Spinal cord (tissue), 10 donors: Measurements from ENCODE around the gene KATNIP. TPM values are rescaled to one million over a fixed set of nuclear protein-coding genes. Genes with fewer than 3 reads are reported as not detected.
"Not testable (repeated sequence)": the region's sequence is repeated elsewhere in the genome, so short reads cannot be mapped to it uniquely, and the experiment has no call there.

Experiments used
- DNase-seq, 6 donors: peaks; one replicate each; pipeline versions ENCODE4 v3.0.0 to v3.0.0-alpha.2; 2013 to 2015; ENCODE audit warnings: low spot score in 6 of 6, low read depth in 4 of 6
- H3K27ac ChIP-seq: one replicate; pipeline ENCODE4 v1.5.1; 2013; ENCODE audit warnings: low read depth, low read length, control low read depth
- H3K27me3 ChIP-seq: one replicate; pipeline ENCODE4 v1.6.1; 2013; ENCODE audit warnings: low read length; ENCODE audit not compliant: control insufficient read depth, insufficient read depth
- H3K36me3 ChIP-seq: one replicate; pipeline ENCODE4 v1.6.1; 2013; ENCODE audit warnings: low read length; ENCODE audit not compliant: control insufficient read depth, insufficient read depth
- H3K4me1 ChIP-seq: one replicate; pipeline ENCODE4 v1.6.1; 2013; ENCODE audit warnings: low read length; ENCODE audit not compliant: control insufficient read depth, insufficient read depth
- H3K4me3 ChIP-seq: one replicate; pipeline ENCODE4 v1.5.1; 2013; ENCODE audit warnings: low read depth, low read length, control low read depth
- H3K9me3 ChIP-seq: one replicate; pipeline ENCODE4 v1.6.1; 2013; ENCODE audit warnings: low read length; ENCODE audit not compliant: control insufficient read depth, insufficient read depth
- WGBS: methylation state at CpG from one replicate; pipeline ENCODE4 v1.1.5; 2013; ENCODE audit warnings: missing lambda C conversion rate; ENCODE audit not compliant: insufficient coverage; 5-methylcytosine and 5-hydroxymethylcytosine counted together
- polyA plus RNA-seq, 2 donors: library from polyadenylated mRNA; unstranded; fragments of 120-200 nt; gene quantifications; one replicate each; pipeline ENCODE4 v1.2.1, GENCODE V29; 2013; ENCODE audit not compliant: insufficient read length in 2 of 2
- total RNA-seq, 2 donors: library from RNA; depleted of rRNA in 1 of 2; stranded (reverse); fragments of 120-200 nt in 1 of 2; fragments of >200 nt in 1 of 2; gene quantifications; one replicate each; pipeline versions ENCODE4 v1.2.3 to v1.2.4, GENCODE V29; 2013 to 2014
- donor health status: healthy.

The KATNIP gene
- total and polyA plus RNA-seq, 4 donors: 17.7 to 26.2 (median 19.4) TPM

- no peaks in the 10 kb centered on the region for H3K27me3 ChIP-seq
- H3K9me3 ChIP-seq: no peaks in the 10 kb centered on the region
- no peak overlapping the region for H3K27ac ChIP-seq
- WGBS: 70% methylated on average over 3 of the region's 4 CpGs
- H3K4me3 ChIP-seq: peak overlapping the region; percentile 99
- peaks cover 3% of the 10 kb centered on the region for H3K36me3 ChIP-seq
- no peak for DNase-seq
- peaks cover 20% of the 10 kb centered on the region for H3K4me1 ChIP-seq
Observed at GRCh38 chr16:27550582-27550920, 607 bp downstream of the KATNIP start.

- H3K4me3 ChIP-seq: no peak overlapping the region
- WGBS: no CpG with 5 or more reads among the region's 1 CpG
- DNase-seq: peak in 2 of 6 donors; percentile 29 to 40
Observed at GRCh38 chr16:27551036-27551435, 1.1 kb downstream of the KATNIP start.

GRCh38 chr16:27556471-27556870, 6.5 kb downstream of the KATNIP start:
- no CpG with 5 or more reads among the region's 1 CpG for WGBS
- Histone ChIP-seq H3K27ac (no peak overlapping the region), H3K9me3 (no peaks in the 10 kb centered on the region), H3K4me1 (peaks cover 8% of the 10 kb centered on the region), H3K36me3 (peaks cover 2% of the 10 kb centered on the region), H3K4me3 (no peak overlapping the region), H3K27me3 (no peaks in the 10 kb centered on the region)
- DNase-seq: no peak

More at GRCh38 chr16:27551036-27551435, 1.1 kb downstream of the KATNIP start:
- H3K4me1 ChIP-seq: peaks cover 20% of the 10 kb centered on the region
- no peaks in the 10 kb centered on the region for H3K9me3 ChIP-seq
- H3K27ac ChIP-seq: no peak overlapping the region
- H3K27me3 ChIP-seq: no peaks in the 10 kb centered on the region
- H3K36me3 ChIP-seq: peaks cover under 1% of the 10 kb centered on the region

- H3K9me3 ChIP-seq: no peaks in the 10 kb centered on the region
- DNase-seq: no peak
- no peak overlapping the region for H3K4me3 ChIP-seq
- no peak overlapping the region for H3K27ac ChIP-seq
- peaks cover 8% of the 10 kb centered on the region for H3K4me1 ChIP-seq
- no CpG with 5 or more reads among the region's 3 CpGs for WGBS
- peaks cover 2% of the 10 kb centered on the region for H3K36me3 ChIP-seq
- H3K27me3 ChIP-seq: no peaks in the 10 kb centered on the region
Observed at GRCh38 chr16:27558434-27558833, 8.5 kb downstream of the KATNIP start.

- no CpG with 5 or more reads among the region's 1 CpG for WGBS
- Histone ChIP-seq H3K27ac (no peak overlapping the region), H3K36me3 (peaks cover 2% of the 10 kb centered on the region), H3K27me3 (no peaks in the 10 kb centered on the region), H3K9me3 (no peaks in the 10 kb centered on the region), H3K4me3 (no peak overlapping the region), H3K4me1 (peaks cover 8% of the 10 kb centered on the region)
- no peak for DNase-seq
Observed at GRCh38 chr16:27558932-27559331, 9.0 kb downstream of the KATNIP start.

DNA sequence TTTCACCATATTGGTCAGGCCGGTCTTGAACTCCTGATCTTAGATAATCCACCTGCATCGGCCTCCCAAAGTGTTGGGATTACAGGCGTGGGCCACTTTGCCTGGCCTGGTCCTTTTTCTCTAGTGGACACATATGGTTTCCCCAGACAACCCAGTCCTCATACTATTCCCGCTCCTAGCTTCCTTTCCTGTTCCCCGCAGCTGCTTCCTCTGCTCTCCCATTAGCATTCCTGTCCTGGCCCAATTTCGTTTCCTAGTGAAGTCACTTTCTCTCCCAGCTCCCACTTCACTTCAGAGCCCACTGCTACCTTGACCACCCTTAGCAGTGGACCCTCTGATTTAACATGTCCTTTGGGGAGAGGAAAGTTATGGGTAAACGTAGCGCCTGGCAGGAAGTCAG, 11.3 kb downstream of the KATNIP start:
- no peak for DNase-seq
- Histone ChIP-seq H3K27ac (no peak overlapping the region), H3K4me1 (peaks cover 8% of the 10 kb centered on the region), H3K36me3 (peaks cover 2% of the 10 kb centered on the region), H3K27me3 (no peaks in the 10 kb centered on the region), H3K4me3 (no peak overlapping the region), H3K9me3 (no peaks in the 10 kb centered on the region)
- WGBS: 83% methylated on average over 7 of the region's 8 CpGs

DNA sequence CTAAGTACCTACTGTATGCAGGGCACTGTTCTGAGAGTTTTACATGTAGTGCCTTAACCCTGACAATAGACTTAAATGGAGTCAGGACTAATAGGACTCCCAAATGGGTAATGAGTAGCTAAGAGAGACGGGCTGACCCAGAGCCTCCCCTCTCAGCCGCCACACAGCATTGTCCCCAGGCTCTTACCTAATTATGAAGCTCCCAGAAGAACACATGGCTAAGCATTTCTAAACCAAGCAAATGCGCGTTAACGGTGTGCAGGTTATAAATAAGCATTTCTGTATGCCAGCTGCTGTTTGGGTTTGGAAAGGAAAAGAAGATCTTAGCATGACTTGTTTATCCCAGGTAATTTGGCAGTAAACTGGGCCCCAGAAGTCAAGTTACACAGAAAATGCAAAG, 14.3 kb downstream of the KATNIP start:
- Histone ChIP-seq H3K9me3 (no peaks in the 10 kb centered on the region), H3K27ac (no peak overlapping the region), H3K27me3 (no peaks in the 10 kb centered on the region), H3K4me3 (no peak overlapping the region), H3K4me1 (peaks cover 8% of the 10 kb centered on the region), H3K36me3 (no peaks in the 10 kb centered on the region)
- peak in 1 of 6 donors; percentile 57 for DNase-seq
- WGBS: 64% methylated on average over 5 of the region's 5 CpGs

DNA sequence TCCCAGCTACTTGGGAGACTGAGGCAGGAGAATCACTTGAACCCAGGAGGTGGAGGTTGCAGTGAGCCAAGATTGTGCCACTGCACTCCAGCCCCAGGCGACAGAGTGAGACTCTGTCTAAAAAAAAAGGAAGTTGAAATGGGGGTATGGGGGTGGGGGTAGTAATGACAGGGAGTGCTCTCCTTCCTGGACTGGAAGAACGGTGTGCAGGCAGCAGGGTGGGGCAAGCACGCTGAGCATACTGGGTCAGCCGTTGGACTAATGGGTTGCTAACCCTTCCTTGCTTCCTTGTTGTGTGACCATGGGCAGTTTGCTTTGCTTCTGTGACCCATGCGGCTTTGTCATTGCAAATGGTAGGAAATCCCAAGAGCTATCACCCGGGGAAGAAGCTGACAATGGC, 16.5 kb downstream of the KATNIP start:
- Histone ChIP-seq H3K9me3 (no peaks in the 10 kb centered on the region), H3K4me1 (peaks cover 2% of the 10 kb centered on the region), H3K27me3 (no peaks in the 10 kb centered on the region), H3K27ac (no peak overlapping the region), H3K4me3 (no peak overlapping the region), H3K36me3 (peaks cover 1% of the 10 kb centered on the region)
- 92% methylated on average over 6 of the region's 6 CpGs for WGBS
- DNase-seq: no peak

DNA sequence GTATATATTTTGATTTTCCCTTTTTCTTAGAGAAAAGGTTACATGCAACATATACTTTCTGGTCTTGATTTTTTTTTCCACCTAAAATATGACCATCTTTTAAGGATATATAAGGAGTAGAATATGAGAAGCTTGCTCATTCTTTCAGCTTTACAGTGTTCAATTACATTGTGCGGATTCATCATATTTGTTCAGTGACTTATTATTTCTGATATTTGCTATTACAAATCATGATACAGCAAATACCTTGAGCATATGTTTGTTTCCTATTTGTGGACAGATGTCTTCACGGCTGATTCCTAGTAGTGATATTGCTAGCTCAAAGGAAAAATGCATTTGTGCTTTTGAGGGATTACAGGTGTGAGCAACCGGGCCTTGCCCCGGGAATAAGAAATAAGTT, 18.1 kb downstream of the KATNIP start:
- 100% methylated on average over 3 of the region's 4 CpGs for WGBS
- Histone ChIP-seq H3K27ac (no peak overlapping the region), H3K9me3 (no peaks in the 10 kb centered on the region), H3K4me1 (peaks cover 11% of the 10 kb centered on the region), H3K4me3 (no peak overlapping the region), H3K27me3 (no peaks in the 10 kb centered on the region), H3K36me3 (peaks cover 3% of the 10 kb centered on the region)
- DNase-seq: no peak

DNA sequence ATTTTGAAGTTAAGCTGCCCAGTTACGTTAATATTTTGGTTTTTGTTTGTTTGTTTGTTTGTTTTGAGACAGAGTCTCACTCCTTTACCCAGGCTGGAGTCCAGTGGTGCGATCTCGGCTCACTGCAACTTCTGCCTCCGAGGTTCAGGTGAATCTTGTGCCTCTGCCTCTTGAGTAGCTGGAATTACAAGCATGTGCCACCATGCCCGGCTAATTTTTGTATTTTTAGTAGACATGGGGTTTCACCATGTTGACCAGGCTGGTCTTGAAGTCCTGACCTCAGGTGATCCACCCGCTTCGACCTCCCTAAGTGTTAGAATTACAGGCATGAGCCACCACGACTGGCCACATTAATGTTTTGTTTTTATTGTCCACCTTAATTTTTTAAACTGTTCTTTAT, 21.0 kb downstream of the KATNIP start:
- not testable (repeated sequence) for H3K27ac ChIP-seq, H3K4me3 ChIP-seq, DNase-seq, H3K9me3 ChIP-seq, H3K36me3 ChIP-seq, H3K27me3 ChIP-seq
- H3K4me1 ChIP-seq: peaks cover 11% of the 10 kb centered on the region
- WGBS: 90% methylated on average over 4 of the region's 8 CpGs
